Measurements from ENCODE around the gene ARF6. TPM values are rescaled to one million over a fixed set of nuclear protein-coding genes. Genes with fewer than 3 reads are reported as not detected.
"Not testable (repeated sequence)": the region's sequence is repeated elsewhere in the genome, so short reads cannot be mapped to it uniquely, and the experiment has no call there.

Gene ARF6
- total RNA-seq, 1 donor from 2014 or later, result 24.6 TPM

DNA sequence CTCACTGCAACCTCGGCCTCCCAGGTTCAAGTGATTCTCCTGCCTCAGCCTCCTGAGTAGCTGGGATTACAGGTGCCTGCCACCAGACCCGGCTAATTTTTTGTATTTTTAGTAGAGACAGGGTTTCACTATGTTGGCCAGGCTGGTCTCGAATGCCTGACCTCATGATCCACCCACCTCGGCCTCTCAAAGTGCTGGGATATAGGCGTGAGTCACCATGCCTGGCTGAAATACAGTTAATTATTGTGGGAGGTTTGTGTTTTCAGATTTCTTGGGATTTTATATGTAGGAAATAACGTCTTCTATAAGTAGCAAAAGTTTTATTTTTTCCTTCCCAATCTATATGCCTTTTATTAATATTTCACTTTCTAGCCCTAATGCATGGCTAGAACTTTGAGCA lies 19.3 kb upstream of the ARF6 start:
- DNase-seq; intact Hi-C loops (cut with micrococcal nuclease); ATAC-seq: not testable (repeated sequence)

DNA sequence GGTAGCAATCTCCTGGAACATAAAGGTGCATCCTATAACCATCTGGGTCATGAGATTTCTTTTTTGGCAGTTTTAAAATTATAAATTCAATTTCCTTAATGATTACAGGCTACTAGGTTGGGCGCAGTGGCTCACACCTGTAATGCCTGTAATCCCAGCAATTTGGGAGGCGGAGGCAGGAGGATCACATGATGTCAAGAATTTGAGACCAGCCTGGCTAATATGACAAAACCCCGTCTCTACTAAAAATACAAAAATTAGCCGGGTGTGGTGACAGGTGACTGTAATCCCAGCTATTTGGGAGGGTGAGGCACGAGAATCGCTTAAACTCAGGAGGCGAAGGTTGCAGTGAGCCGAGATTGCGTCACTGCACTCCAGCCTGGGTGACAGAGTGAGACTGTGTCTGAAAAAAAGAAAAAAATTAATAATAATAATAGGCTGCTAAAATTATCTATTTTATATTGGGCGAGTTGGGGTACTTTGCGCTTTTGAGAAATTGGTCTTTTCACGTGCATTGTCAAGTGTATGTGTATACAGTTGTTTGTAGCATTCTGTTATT lies 17.2 kb upstream of the ARF6 start:
- no peak for DNase-seq
- no peak for ATAC-seq
- intact Hi-C loops (cut with micrococcal nuclease), result no loop called here

DNA sequence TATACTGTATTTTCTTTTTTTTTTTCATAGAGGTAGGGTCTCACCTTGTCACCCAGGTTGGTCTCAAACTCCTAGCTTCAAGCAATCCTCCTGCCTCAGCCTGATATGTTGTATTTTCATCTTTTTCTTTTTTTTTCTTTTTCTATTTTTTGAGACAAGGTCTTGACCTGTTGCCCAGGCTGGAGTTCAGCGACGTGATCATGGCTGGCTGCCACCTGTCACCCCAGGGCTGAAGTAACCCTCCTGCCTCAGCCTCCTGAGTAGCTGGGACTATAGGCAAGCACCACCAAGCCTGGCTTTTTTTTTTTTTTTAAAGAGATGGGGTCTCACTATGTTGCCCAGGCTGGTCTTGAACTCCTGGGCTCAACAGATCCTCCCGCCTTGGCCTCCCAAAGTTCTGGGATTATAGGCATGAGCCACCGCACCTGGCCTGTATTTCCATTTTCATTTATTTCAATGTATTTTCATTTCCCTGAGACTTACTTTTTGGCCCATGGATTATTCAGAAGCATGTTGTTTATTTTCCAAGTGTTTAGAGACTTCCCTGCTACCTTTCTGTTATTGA lies 16.2 kb upstream of the ARF6 start:
- no peak for DNase-seq
- intact Hi-C loops (cut with micrococcal nuclease), result no loop called here
- no peak for ATAC-seq

DNA sequence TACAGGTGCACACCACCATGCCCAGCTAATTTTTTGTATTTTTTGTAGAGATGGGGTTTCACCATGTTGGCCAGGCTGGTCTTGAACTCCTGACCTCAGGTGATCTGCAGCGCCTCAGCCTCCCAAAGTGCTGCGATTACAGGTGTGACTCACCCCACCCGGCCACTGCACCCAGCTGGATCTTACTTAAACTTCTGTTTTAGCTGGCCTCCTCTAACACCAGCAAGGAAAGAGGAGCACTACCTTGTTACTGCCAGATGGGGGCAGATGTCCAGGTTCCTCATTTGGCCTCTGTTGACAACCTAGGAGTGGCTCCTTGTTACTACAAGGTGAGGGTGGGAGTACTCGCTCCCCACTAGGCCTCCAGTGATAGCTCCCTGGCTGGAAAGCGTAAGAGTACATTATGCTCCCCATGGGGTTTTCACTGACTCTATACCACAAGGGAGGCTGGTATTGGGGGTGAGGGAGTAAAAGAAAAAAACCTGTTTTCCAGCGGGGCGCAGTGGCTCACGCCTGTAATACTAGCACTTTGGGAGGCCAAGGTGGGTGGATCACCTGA lies 13.2 kb upstream of the ARF6 start:
- ATAC-seq (peak; percentile 70), DNase-seq (no peak)
- intact Hi-C loops (cut with micrococcal nuclease), result no loop called here

DNA sequence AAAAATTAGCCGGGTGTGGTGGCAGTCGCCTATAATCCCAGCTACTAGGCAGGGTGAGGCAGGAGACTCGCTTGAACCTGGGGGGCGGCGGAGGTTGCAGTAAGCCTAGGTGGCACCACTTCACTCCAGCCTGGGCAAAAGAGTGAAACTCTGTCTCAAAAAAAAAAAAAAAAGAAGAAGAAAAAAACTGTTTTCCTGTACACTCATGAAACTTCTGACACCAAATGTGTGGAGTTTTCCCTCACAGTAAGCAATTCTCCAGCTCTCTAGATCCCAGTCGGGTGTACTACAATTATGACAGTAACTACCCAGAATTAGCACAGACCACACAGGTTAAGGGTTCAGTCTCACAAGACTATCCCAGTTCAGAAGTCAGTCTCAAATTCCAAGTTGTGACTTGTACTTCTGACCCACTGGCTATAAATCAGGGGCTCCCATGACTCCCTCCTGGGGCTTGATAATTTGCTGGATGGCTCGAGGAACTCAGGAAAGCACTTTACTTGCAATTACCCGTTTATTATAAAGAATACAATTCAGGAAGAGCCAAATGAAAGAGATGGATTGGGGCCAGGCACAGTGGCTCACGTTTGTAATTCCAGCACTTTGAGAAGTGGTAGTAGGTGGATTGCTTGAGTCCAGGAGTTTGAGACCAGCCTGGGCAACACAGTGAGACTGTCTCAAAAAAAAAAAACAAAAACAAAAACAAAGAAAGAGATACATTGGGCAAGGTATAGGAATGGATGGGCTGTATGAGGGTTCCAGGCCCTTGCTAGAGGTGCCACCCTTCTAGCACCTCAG lies 12.4 kb upstream of the ARF6 start:
- no peak for ATAC-seq
- intact Hi-C loops (cut with micrococcal nuclease), result no loop called here
- no peak for DNase-seq

DNA sequence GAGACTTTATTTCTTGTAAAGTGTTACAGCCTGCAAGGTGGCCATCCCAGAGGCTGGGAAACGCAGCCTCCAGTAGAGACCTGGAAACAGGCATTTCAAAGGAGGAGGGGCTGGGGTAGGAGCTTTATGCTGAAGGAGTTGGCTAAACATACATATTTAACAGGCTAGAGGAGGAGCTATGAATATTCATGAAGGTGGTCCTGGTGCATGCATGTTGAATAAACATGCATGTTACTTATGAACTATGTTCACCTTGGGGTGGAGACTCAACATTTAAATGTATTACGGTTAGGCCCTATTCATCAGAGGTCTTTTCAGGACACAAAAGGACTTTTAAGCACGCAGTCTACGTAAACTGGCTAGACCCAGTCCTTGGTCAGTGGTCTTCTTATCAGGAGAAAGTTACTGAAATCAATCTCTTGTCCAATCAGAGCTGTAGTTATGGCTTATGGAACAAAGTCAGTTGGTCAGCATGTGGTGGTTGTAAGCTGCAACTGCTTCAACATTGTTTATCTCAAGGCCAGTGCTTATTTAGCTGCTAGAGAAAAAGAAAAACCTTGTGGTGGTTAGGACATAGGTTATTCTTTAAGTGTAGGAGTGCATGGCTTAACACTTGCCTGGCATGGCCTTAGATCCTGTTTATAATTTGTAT lies 11.4 kb upstream of the ARF6 start:
- no peak for ATAC-seq
- no peak for DNase-seq
- intact Hi-C loops (cut with micrococcal nuclease), result no loop called here

DNA sequence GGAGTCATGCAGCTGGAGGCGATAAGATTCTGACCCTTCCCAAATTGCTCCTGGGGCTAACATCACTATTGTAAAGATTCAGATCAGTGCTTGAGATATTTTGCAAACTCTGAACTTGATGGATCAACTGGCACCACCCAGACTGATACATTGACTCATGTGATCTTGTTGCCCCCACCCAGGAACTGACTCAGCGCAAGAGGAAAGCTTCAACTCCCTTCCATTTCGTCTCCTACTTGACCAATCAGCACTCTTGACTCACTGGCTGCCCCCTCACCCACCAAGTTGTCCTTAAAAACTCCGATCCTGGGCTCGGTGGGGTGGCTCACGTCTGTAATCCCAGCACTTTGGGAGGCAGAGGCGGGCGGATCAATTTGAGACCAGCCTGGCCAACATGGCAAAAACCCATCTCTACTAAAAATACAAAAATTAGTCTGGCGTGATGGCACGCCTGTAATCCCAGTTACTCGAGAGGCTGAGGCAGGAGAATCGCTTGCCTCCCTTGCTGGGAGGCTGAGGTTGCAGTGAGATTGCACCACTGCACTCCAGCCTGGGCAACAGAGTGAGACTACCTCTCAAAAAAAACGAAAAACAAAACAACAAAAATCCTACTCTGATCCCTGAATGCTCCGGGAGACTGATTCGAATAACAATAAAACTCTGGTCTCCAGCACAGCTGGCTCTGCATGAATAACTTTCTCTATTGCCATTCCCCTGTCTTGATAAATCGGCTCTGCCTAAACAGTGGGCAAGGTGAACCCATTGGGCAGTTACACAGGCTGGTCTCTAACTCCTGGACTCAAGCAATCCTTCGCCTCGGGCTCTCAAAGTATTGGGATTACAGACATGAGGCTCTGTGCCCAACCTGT lies 9.8 kb upstream of the ARF6 start:
- DNase-seq (no peak), ATAC-seq (no peak)
- intact Hi-C loops (cut with micrococcal nuclease), result no loop called here

DNA sequence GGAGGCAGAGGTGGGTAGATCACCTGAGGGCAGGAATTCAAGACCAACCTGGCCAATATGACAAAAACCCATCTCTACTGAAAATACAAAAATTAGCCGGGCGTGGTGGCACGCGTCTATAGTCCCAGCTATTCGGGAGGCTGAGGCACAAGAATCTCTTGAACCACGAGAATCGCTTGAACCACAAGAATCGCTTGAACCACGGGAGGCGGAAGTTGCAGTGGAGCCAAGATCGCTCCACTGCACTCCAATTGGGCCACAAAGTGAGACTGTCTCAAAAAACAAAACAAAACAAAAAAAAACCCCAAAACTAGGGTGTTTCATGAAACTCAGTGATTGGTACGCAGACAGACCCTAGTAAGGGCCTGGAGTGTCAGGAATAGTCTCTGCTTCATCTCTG lies 6.4 kb upstream of the ARF6 start:
- intact Hi-C loops (cut with micrococcal nuclease), result no loop called here
- no peak for ATAC-seq
- no peak for DNase-seq

DNA sequence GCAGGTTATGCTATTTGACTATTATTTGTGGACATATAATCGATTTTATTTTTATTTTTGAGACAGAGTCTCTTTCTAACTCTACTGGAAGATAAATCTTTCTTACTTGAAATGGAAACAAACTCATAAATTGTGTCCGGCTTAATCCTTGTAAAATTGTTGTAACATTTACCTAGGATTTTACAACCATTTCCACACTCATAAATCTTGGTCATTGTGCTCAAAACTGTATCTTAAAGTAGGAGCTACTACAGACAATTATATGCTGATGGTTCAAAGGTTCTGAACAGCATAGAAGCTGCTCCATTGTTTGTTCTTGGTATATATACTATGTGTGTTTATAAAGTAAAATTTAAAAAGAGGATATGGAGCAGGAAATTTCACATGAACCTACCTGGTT lies 4.6 kb upstream of the ARF6 start:
- ATAC-seq, result no peak
- intact Hi-C loops (cut with micrococcal nuclease), result no loop called here

DNA sequence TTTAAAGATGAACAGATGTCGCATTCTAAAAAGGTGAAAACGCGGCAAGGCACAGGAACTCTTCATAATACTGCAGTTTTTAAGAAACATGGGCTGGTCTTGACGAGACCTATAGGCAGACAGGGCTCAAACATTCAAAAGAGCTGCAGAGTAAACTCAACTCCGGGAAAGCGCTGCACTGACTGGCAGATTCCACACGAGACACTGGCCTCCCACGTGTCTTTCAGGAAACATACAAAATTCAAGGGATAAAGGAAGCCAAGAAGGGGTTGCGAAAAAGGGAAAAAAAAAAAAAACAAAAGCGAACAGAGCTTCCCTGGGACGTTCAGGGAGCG lies 614 bp upstream of the ARF6 start:
- intact Hi-C loops (cut with micrococcal nuclease), result no loop called here
- DNase-seq (no peak), ATAC-seq (peak; percentile 67)

More for the DNA sequence above, 4.6 kb upstream of the ARF6 start:
- no peak for DNase-seq

DNA sequence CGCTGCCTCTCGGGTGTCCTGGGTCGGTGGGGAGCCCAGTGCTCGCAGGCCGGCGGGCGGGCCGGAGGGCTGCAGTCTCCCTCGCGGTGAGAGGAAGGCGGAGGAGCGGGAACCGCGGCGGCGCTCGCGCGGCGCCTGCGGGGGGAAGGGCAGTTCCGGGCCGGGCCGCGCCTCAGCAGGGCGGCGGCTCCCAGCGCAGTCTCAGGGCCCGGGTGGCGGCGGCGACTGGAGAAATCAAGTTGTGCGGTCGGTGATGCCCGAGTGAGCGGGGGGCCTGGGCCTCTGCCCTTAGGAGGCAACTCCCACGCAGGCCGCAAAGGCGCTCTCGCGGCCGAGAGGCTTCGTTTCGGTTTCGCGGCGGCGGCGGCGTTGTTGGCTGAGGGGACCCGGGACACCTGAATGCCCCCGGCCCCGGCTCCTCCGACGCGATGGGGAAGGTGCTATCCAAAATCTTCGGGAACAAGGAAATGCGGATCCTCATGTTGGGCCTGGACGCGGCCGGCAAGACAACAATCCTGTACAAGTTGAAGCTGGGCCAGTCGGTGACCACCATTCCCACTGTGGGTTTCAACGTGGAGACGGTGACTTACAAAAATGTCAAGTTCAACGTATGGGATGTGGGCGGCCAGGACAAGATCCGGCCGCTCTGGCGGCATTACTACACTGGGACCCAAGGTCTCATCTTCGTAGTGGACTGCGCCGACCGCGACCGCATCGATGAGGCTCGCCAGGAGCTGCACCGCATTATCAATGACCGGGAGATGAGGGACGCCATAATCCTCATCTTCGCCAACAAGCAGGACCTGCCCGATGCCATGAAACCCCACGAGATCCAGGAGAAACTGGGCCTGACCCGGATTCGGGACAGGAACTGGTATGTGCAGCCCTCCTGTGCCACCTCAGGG lies 679 bp downstream of the ARF6 start:
- peak; percentile 76 for ATAC-seq
- DNase-seq, result peak; percentile 77
- intact Hi-C loops (cut with micrococcal nuclease), result no loop called here

DNA sequence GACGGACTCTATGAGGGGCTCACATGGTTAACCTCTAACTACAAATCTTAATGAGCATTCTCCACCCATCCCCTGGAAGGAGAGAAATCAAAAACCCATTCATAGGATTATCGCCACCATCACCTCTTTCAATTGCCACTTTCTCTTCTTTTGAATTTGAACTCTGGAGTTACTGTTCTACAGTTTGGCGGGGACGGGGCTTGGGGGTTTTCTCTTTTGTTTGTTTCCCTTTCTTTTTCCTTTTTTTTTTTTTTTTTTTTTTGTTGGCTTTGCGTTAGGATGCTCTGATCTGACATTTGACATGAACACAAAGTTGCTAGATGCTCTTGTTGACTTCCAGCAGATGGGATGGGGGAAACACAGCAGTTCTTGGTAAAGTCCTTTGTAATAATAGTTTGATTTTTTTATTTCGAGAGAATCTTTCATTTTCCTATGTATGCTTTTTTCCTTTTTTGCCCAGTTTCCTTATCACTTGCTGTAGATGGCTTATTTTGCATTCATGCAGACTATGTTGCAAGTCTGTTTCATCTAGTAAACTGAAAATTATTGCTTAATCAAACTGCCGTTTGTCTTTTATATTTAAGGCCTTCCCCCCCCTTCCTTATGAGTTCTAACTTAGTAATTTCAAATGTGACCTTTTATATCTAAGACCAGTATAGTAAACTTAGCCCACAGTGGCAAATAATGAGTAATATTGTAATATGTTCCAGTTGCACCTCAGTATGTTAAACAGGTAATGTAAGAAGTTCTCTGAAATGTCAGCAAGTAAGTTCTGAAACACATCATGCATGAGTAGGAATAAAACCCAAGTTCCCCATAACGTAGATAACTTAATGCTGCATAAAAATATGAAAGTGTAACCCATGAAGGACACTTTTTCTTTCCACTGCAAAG lies 1.6 kb downstream of the ARF6 start:
- ATAC-seq; intact Hi-C loops (cut with micrococcal nuclease); DNase-seq: not testable (repeated sequence)

DNA sequence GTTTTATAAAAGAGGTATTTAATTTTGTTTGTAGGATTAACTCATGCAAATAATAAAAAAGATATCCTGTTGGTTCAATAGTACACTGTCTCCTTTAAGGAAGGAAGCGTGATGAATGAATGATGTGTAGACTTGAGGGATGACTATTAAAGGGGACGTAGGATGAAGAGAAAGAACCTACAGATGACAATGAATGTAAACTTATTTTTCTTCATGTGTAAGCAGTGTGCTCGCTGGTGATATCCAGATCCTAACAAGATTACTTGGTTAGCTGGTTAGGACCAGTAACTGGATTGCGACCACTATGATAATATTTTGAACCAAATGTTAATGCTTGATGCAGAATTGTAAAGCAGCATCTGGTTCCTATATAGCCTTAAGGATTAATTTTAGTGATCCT lies 2.6 kb downstream of the ARF6 start:
- intact Hi-C loops (cut with micrococcal nuclease), result no loop called here
- no peak for DNase-seq
- ATAC-seq, result no peak

DNA sequence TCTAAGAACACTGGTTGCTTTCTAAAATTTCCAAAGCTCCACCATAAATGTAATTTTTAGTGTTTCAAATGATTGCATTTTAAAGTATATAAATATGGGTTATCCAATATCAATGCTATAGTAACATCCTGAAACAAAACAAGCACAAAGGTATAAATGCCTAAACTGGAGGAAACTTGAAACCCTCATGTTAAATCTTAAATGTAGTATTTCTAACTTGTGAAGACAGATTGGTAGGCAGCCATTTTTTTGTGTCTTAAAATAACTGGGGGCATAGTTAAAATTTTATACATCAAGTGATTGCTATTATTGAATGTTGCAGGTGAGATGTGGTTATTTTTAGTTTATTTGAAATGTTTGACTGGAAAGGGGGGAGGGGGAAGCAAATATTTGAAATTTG lies 3.4 kb downstream of the ARF6 start:
- ATAC-seq; intact Hi-C loops (cut with micrococcal nuclease): not testable (repeated sequence)

DNA sequence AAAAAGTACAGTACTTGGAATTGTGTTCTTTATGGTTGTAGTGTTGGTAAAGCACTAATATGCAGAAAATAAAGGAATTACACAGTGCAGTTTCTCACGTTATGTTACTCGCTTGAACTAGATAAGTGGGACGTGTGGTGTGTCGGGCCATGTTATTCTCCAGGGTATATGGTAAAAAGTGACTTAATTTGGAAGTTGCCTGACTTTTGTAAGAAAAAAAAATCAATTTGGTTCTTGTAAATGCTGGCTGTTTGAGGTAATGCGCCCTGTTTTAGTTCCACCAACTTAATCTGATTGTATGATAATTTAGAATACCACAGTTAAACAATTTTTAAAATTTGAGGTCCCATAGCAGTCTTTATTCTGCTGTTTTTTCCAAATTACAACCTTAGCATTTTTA lies 4.1 kb downstream of the ARF6 start:
- intact Hi-C loops (cut with micrococcal nuclease), result no loop called here
- DNase-seq (no peak), ATAC-seq (no peak)

More for the DNA sequence above, 3.4 kb downstream of the ARF6 start:
- not testable (repeated sequence) for DNase-seq

DNA sequence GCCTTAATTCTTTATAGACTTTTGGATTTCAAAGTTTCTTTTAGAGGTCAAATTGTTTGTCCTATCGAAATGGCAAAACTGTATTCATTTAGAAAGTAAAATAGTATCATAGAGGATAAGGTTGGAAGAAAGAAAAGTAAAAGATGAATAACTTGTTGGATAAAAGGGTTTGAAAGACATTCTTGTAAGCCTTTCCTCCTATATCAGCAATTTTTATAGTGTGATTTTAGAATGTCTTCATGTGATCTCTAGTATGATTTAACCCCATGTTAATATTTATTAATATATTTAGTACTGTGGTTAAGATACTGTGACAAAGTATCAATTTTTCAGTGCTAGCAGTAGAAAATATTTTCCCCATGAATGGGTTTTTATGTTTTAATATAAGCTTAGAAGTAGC lies 4.5 kb downstream of the ARF6 start:
- no peak for ATAC-seq
- DNase-seq, result no peak
- intact Hi-C loops (cut with micrococcal nuclease), result no loop called here

DNA sequence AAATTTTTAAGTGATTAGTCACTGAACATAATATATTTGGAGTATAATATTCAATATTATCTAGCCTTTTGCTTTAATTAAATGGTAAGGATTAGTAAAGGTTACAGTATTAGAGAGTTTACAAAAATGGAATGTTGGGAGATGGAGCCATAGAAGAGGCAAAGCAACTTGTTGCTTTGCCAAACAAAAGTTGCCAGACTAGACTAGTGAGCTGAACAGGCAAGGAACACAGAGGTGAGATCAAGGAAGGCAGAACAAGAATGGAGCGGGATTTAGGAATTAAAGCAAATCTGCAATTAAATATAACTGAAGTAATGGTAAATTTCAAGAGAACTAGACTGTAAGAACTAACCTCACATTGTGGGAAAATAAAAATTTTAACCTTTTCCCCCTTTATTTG lies 5.1 kb downstream of the ARF6 start:
- DNase-seq (no peak), ATAC-seq (no peak)
- intact Hi-C loops (cut with micrococcal nuclease), result no loop called here

Data from left ventricle myocardium superior (tissue), 1 donor.